ENCODE data around the gene KRT6A.

Gene KRT6A

DNA sequence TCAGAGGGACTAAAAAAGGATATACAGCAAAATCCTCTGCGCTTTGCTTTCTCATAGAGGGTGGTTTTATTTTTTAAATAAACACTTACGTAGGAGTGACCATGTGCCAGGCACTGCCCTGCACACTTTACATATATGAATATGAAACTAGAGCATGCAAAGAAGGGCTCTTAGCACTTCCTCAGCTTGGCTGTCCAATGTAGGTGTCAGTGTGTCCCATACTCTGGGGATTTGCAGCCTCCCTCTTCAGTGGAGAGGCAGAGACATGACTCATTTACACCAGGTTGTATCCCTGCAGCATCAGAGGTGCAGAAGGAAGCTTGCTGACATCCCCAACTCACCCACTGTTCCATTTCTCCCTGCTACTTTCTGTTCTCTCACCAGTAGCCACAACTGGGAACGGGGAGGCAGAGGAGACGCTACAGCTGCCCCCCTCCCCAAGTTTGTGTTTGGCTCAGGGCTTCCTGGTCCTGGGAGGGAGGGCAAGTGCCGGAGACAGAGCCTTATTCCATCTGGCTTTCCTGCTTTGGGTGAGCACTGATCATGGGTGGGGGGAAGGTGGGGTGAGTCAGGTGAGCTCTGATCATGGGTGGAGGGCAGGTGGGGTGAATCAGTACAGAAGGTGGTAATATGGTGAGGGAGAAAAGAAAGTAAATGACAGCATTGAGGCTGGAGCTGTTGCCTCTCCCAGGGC lies 32.0 kb upstream of the KRT6A start:
- no peak for DNase-seq (ENCODE audit: low read depth, low spot score)

DNA sequence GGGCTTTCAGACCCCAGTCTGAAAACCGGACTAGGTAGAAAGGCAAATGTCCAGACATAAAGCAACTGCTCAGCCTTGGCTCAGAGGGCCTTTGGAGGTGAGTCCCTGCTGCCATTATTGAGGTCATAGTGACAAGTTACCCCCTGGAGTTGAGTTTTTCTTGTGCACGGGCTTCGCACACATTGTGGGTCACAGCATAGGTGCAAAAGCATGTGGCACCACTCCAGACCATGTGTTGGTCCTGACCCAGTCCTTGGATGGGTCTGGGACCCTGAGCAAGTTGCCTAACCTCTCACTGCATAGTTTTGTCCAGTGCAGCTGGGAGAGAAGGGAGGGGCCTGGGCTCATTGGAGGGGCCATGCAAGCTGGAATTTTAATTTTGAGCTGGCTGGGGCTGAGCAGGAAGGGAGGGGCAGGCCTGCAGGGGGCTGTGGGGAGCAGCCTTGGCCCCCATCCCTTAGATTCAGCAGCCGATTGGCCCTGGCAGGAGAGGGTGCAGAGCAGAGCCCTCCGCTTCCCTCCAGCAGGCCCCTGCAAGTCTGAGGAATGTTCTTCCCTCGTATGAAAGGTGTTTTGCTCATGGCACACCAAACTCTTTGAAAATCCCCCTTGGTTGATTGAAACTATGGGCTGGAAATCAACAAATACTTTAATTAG lies 31.3 kb upstream of the KRT6A start:
- no peak for DNase-seq (ENCODE audit: low read depth, low spot score)

DNA sequence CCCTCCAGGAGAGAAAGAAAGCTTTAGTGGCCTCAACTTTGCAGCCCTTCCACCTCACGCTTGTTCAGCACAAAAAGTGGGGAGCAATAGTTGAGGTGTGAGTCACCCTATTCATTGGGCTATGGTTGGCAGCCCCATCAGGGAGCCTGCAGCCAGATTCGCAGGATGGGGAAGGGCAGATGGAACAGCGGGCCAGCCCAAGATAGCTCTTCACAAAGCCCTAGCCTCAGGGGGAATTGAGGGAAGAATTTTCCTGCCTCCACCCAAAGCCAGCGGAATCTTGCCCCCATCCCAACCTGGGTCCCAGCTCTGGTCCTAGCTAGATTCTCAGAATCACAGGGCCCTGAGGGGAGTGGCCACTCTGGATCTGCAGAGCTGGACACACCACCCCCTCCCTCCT lies 30.8 kb upstream of the KRT6A start:
- DNase-seq (ENCODE audit: low read depth, low spot score), result no peak

- no peak for DNase-seq (ENCODE audit: low read depth, low spot score)
These were observed 29.4 kb upstream of the KRT6A start for GRCh38 chr12:52522346-52523011.

DNA sequence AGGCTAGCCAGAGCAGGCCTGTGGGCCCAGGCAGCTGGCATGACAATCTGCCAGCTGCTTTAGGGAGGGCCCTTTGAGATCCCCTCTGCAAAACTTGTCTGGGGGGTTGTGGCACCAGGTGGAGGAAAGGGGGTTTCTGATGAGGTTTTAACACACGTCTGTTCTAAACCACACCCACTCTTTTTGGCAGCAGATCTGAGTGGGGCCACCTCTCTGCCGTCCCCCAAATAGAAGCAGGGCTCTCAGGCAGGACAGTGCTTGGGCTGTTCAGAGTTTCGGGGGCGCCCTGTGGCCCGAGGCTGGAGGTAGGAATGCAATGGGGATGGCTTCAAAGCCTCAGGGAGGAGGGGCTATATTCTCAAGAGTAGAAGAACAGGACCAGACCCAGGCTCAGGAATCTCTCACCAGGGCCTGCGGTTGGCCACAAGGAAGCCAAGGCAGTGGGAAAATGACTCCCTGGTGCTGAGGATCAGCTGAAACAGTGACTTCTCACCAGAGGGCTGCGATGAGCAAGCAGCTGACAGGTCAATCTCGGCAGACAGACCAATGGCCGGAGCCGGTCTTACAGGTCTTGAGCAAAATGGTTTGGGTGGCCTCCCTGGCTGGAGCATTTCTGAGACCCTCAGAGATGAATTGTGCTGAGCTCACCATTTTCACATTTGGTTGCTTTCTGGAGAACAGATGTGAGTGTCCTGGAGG lies 28.7 kb upstream of the KRT6A start:
- DNase-seq (ENCODE audit: low read depth, low spot score), result no peak

DNA sequence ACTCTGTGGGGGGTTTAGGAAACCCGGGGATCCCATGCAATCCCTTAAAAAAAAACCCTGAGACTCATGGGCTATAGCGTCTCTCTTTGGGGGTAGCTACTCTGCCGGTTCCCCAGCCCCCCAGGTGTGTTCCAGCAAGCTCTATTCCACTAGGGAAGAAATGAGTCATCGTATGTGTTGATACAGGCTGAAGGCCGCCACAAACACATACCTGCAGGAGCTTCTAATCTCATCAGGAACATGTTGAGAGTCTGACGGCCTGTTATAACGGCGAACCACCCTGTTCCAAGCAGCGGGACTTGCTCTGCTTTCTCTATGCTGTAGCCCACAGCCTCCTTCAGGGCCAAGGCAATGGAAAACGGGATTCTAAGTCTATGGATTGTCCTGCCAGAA lies 28.1 kb upstream of the KRT6A start:
- no peak for DNase-seq (ENCODE audit: low read depth, low spot score)

DNA sequence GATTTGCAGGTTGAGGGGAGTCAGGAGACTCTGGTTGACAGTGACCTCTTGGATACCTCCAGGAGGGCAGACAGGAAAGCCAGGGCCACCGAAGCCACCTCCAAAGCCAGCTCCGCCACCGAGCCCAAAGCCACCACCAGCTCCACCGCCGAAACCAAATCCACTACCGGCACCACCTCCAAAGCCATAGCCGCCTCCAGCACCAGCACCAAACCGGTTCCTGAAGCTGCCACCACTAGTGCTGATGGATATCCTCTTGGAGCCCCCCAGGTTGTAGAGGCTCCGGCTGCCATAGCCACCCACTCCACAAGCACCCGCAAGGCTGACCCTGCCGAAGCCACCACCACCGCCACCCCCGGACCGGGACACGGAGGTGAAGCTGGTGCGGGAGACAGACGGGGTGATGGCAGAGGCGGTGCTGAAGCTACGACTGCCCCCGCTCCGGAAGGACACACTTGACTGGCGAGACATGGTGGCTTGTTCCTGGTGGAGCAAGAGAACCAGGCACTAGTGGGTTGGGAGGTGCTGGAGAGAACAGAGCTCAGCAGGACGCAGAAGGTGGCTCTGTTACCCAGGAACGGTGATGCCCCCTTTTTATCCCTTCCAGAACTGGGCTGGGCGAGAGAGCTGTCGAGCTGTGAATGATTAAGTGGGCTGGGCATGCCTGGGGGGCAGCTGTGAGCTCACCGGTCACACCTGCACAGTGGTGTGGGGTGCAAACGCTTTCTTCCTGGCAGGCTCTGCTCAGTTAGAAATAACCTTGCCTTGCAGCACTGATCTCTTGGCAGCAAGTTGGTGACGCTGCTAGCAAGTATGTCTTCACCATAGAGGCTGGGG lies 27.0 kb upstream of the KRT6A start, which contains the start of gene KRT5:
KRT5 (minus strand) TSS at position 569 of the 837 bp plus-strand sequence; CDS start at position 471, 98 bp downstream.
- DNase-seq (ENCODE audit: low read depth, low spot score), result no peak

- no peak for DNase-seq (ENCODE audit: low read depth, low spot score)
These were observed 26.3 kb upstream of the KRT6A start for GRCh38 chr12:52519387-52519703.

GRCh38 chr12:52518574-52519386 lies 25.7 kb upstream of the KRT6A start:
- no peak for DNase-seq (ENCODE audit: low read depth, low spot score)

- no peak for DNase-seq (ENCODE audit: low read depth, low spot score)
These were observed 24.8 kb upstream of the KRT6A start for GRCh38 chr12:52517888-52518287.

- no peak for DNase-seq (ENCODE audit: low read depth, low spot score)
These were observed 24.2 kb upstream of the KRT6A start for GRCh38 chr12:52517005-52517835.

- DNase-seq (ENCODE audit: low read depth, low spot score), result no peak
These were observed 23.1 kb upstream of the KRT6A start for GRCh38 chr12:52515927-52516831.

DNA sequence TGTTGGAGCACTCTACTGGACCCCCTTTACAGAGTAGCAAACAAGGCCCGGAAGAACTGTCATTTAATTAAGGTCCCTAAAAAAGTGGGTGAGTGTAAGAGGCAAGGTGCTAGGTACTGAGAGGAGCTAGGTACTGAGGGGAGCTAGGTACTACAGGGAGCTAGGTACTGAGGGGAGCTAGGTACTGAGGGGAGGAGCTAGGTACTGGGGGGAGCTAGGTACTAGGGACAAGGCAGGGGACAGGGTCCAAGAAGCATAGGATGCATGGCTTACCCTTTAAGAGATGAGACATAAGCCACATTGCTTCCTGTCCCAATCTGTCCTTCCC lies 22.2 kb upstream of the KRT6A start:
- no peak for DNase-seq (ENCODE audit: low read depth, low spot score)

GRCh38 chr12:52514471-52515318 lies 21.6 kb upstream of the KRT6A start:
- DNase-seq (ENCODE audit: low read depth, low spot score), result no peak

DNA sequence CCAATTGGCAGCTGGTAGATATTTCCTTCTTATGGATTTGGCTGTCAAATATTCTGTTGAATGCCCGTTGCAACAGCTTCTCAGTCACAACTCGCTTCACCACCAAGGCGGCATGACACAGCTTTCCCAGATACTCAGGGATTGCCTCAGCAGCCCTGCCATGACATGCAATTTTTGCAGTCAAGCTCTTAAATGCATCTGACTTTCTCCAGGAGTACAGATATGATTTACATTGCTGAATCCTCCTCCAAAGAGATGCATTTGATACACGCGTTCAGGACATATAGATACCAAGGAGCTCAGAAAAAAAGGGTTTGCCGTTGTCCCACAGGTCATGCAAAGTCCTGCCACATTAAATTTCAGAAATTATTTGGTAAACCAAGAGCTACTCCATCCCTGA lies 20.7 kb upstream of the KRT6A start:
- DNase-seq (ENCODE audit: low read depth, low spot score), result no peak

DNA sequence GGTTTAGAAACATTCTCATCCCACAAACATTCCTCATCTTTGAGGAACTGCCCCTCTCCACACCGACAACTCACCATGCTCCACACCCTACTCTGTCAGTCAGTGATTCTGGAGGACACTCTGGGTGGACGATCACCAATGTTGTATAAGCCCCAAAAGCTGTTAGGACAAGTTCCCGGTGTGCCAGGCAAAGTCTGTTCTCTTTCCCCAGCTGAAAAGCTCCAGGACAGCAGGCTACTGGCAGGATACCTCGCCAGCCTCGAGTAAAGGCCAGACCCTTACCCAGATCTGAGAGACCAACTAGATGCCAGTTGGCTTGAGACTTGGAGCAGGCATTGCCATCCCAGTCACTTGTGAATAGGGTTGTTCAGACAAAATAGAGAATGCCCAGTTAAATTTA lies 15.2 kb upstream of the KRT6A start:
- DNase-seq (ENCODE audit: low read depth, low spot score), result no peak

DNA sequence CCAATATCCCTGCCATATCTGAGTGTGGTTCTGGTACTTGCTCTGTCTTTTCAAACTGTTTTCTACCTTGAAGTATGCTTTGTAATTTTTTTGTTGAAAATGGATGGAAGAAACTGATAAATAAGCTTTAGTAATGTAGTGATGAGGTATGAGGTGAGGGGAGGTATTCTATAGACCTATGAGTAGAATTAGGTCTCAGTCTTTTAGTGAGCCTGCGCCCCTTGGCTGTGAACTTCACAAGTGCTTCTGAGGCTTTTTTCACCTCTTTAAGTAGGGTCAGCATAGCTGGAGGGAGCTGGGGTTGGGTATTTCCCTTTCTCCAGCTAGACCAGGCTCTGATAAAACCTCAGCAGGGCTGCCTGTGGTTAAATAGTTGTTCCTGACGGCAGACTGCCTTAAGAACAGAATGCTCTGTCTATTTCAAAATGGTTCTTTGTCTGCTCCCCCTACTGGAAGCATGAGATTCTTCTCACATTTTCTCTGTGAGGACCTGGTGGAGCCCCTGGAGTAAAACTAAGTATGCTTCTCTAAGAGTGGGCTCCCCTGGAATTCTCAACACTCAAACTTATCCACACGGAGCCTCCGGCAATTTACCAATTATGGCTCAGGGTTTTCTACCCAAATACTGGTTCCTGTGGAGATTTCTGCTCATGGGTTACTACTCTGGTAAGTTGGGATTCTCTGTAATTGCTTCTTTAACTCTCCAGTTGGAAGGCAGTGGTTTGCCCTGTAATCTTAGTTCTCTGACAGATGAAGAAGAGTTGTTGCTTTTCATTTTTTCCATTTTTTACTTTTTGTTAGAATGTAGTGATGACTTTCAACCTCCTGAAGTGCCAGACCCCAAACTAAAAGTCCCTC lies 14.0 kb upstream of the KRT6A start:
- DNase-seq (ENCODE audit: low read depth, low spot score), result no peak

Data from smooth muscle cell of the brain vasculature (primary cell).